Measurements from ENCODE around the gene BATF.

- no peak for TF ChIP-seq RAD21 (IDR thresholded peaks at IDR 0.05; ENCODE audit: low read depth)
- no peak for TF ChIP-seq FOXM1 (IDR thresholded peaks at IDR 0.05; ENCODE audit: borderline replicate concordance, low read depth)
- TF ChIP-seq REST (IDR thresholded peaks at IDR 0.05; ENCODE audit: low read depth): no peak
- TF ChIP-seq MAX (IDR thresholded peaks at IDR 0.05): peak; percentile 73; the same call in 1 of the 2 replicates
- TF ChIP-seq EGR1 (IDR thresholded peaks at IDR 0.05): no peak
- TF ChIP-seq TAF1 (IDR thresholded peaks at IDR 0.05; ENCODE audit: low read depth): no peak
These were observed 35.1 kb upstream of the BATF start for GRCh38 chr14:75487155-75487671.

Data from Ishikawa (cell line).